HCT116 (cell line): Measurements from ENCODE around the gene CNDP1. TPM values are rescaled to one million over a fixed set of nuclear protein-coding genes. Genes with fewer than 3 reads are reported as not detected.
"Not testable (repeated sequence)": the region's sequence is repeated elsewhere in the genome, so short reads cannot be mapped to it uniquely, and the experiment has no call there.

Experiments
- ATAC-seq: fragments of 200-7000 bp; cut with Tn5 transposase; 2 replicates; pipeline ENCODE4 v1.9.1; 2020; ENCODE audit warnings: mild to moderate bottlenecking, moderate library complexity
- BruUV-seq: library from RNA; stranded (reverse); fragments of 400-500 nt; replicated peaks from 2 replicates; lab custom pipeline; 2021; lab: Mats Ljungman, UMichigan
- CTCF ChIA-PET: fragments of 300-600 bp; sonication (Branson Sonifier 250); formaldehyde crosslinking; loops from one replicate; lab custom pipeline; 2021; ENCODE audit warnings: antibody characterized with exemption; lab: Charles Lee
- POLR2A ChIA-PET: fragments of 300-600, 350-600 bp; sonication (Branson Sonifier 250); formaldehyde crosslinking; loops from one replicate; lab custom pipeline; 2021; ENCODE audit warnings: antibody characterized with exemption; lab: Charles Lee
- RAD21 ChIA-PET, 2 experiments: fragments of 300-600 bp; sonication (Branson Sonifier 250); formaldehyde crosslinking; loops; one replicate each; lab custom pipeline; 2023; ENCODE audit warnings: low total read pairs in 2 of 2; ENCODE audit not compliant: uncharacterized antibody in 2 of 2, unreplicated experiment in 2 of 2, low non-redundant PET in 1 of 2; lab: Charles Lee
- DNase-seq: peaks from one replicate; pipeline ENCODE4 v3.0.0-alpha.2; 2010; ENCODE audit warnings: low read depth, low spot score
- H2AFZ ChIP-seq: fragments of 200-600 bp; shearing (Covaris generic), sonication (generic); 2 replicates; pipeline ENCODE4 v1.6.1; 2017; ENCODE audit warnings: low read depth, mixed run types, mixed read lengths, antibody characterized with exemption, low read length; ENCODE audit not compliant: poor library complexity, severe bottlenecking
- H3K27ac ChIP-seq: 2 replicates; pipeline ENCODE4 v1.5.1; 2012; ENCODE audit warnings: low read depth, low read length
- H3K27me3 ChIP-seq: fragments of 200-600 bp; sonication (generic); 2 replicates; pipeline ENCODE4 v1.6.1; 2016; ENCODE audit warnings: mixed run types, low read length, mixed read lengths; ENCODE audit not compliant: insufficient read depth
- H3K36me3 ChIP-seq, 2 experiments: fragments of 200-500 bp in 1 of 2; fragments of 200-600 bp in 1 of 2; sonication (Bioruptor generic) in 1 of 2; sonication (generic) in 1 of 2; 2 replicates each; pipeline versions ENCODE4 v1.5.1 to v1.6.1; 2014 to 2016; ENCODE audit warnings: low read length in 2 of 2, inconsistent platforms in 1 of 2, mixed read lengths in 1 of 2, mixed run types in 1 of 2; ENCODE audit not compliant: insufficient read depth in 2 of 2, control insufficient read depth in 1 of 2
- H3K4me1 ChIP-seq, 2 experiments: fragments of 200-600 bp in 1 of 2; sonication (generic) in 1 of 2; 2 replicates each; pipeline versions ENCODE4 v1.5.1 to v1.6.1; 2012 to 2017; ENCODE audit warnings: low read length in 2 of 2, inconsistent platforms in 1 of 2, mild to moderate bottlenecking in 1 of 2, mixed read lengths in 1 of 2, mixed run types in 1 of 2, moderate library complexity in 1 of 2; ENCODE audit not compliant: insufficient read depth in 2 of 2, control insufficient read depth in 1 of 2
- H3K4me2 ChIP-seq: fragments of 200-600 bp; sonication (generic); 2 replicates; pipeline ENCODE4 v1.6.1; 2017; ENCODE audit warnings: mixed run types, low read length, mixed read lengths
- H3K4me3 ChIP-seq, 2 experiments: fragments of 200-600 bp in 1 of 2; sonication (generic) in 1 of 2; replicated peaks in 1 of 2; 2 replicates each; pipeline ENCODE4 v1.5.1; 2011 to 2016; ENCODE audit warnings: low read length in 2 of 2, control low read depth in 1 of 2, low read depth in 1 of 2, mild to moderate bottlenecking in 1 of 2, mixed read lengths in 1 of 2, mixed run types in 1 of 2
- H3K79me2 ChIP-seq: fragments of 200-600 bp; sonication (generic); 2 replicates; pipeline ENCODE4 v1.6.1; 2017; ENCODE audit warnings: mild to moderate bottlenecking, mixed run types, low read length, moderate library complexity, mixed read lengths; ENCODE audit not compliant: insufficient read depth
- H3K9ac ChIP-seq: fragments of 200-600 bp; sonication (generic); 2 replicates; pipeline ENCODE4 v1.6.1; 2016; ENCODE audit warnings: low read length, mixed read lengths
- H3K9me2 ChIP-seq: fragments of 200-600 bp; sonication (generic), shearing (Covaris generic); 2 replicates; pipeline ENCODE4 v1.6.1; 2017; ENCODE audit warnings: mixed run types, mild to moderate bottlenecking, moderate library complexity; ENCODE audit not compliant: insufficient read depth
- H3K9me3 ChIP-seq, 2 experiments: fragments of 200-500 bp in 1 of 2; fragments of 200-600 bp in 1 of 2; sonication (Bioruptor generic) in 1 of 2; sonication (generic) in 1 of 2; 2 replicates each; pipeline ENCODE4 v1.6.1; 2014 to 2017; ENCODE audit warnings: low read length in 2 of 2, mixed read lengths in 2 of 2, inconsistent platforms in 1 of 2, low read depth in 1 of 2, mild to moderate bottlenecking in 1 of 2, mixed run types in 1 of 2, moderate library complexity in 1 of 2; ENCODE audit not compliant: control insufficient read depth in 1 of 2, insufficient read depth in 1 of 2
- H4K20me1 ChIP-seq: fragments of 200-600 bp; sonication (generic), shearing (Covaris generic); 2 replicates; pipeline ENCODE4 v1.6.1; 2017; ENCODE audit warnings: mixed run types, mild to moderate bottlenecking, moderate library complexity; ENCODE audit not compliant: insufficient read depth
- ATF3 ChIP-seq: IDR thresholded peaks from 2 replicates; pipeline ENCODE4 v1.6.1; 2012
- CBX3 ChIP-seq: IDR thresholded peaks from 2 replicates; pipeline ENCODE4 v1.6.1; 2012; ENCODE audit warnings: low read depth
- CEBPB ChIP-seq: IDR thresholded peaks from 2 replicates; pipeline ENCODE4 v1.6.1; 2012; ENCODE audit warnings: low read depth
- CTCF ChIP-seq, 3 experiments: fragments of 200-600 bp in 1 of 3; sonication (generic) in 1 of 3; IDR thresholded peaks in 2 of 3; conservative IDR thresholded peaks in 1 of 3; 2 replicates each; pipeline ENCODE4 v1.5.1; 2012 to 2017; ENCODE audit warnings: low read depth in 2 of 3, low read length in 2 of 3, antibody characterized with exemption in 1 of 3, borderline replicate concordance in 1 of 3, control low read depth in 1 of 3, mild to moderate bottlenecking in 1 of 3, mixed read lengths in 1 of 3, mixed run types in 1 of 3, moderate library complexity in 1 of 3; ENCODE audit not compliant: insufficient read depth in 1 of 3
- EGR1 ChIP-seq: IDR thresholded peaks from 2 replicates; pipeline ENCODE4 v1.6.1; 2012; ENCODE audit warnings: low read depth
- ELF1 ChIP-seq: IDR thresholded peaks from 2 replicates; pipeline ENCODE4 v1.6.1; 2012; ENCODE audit warnings: low read depth, borderline replicate concordance
- EZH2 ChIP-seq: fragments of 200-600 bp; sonication (generic); IDR thresholded peaks from 2 replicates; pipeline ENCODE4 v1.6.1; 2017; ENCODE audit warnings: antibody characterized with exemption, mixed run types
- EZH2phosphoT487 ChIP-seq: fragments of 200-600 bp; IDR thresholded peaks from 2 replicates; pipeline ENCODE4 v1.6.1; 2018; ENCODE audit warnings: antibody characterized with exemption, borderline replicate concordance
- FOSL1 ChIP-seq: IDR thresholded peaks from 2 replicates; pipeline ENCODE4 v1.6.1; 2012; ENCODE audit warnings: low read depth
- POLR2AphosphoS5 ChIP-seq: IDR thresholded peaks from 2 replicates; pipeline ENCODE4 v1.6.1; 2011; ENCODE audit warnings: mild to moderate bottlenecking, low read depth, low read length, moderate library complexity
- RAD21 ChIP-seq: IDR thresholded peaks from 2 replicates; pipeline ENCODE4 v1.6.1; 2012; ENCODE audit warnings: low read depth, mild to moderate bottlenecking
- REST ChIP-seq: IDR thresholded peaks from 2 replicates; pipeline ENCODE4 v1.6.1; 2012; ENCODE audit warnings: low read depth
- SIN3A ChIP-seq: IDR thresholded peaks from 2 replicates; pipeline ENCODE4 v1.6.1; 2012; ENCODE audit warnings: low read depth
- SP1 ChIP-seq: IDR thresholded peaks from 2 replicates; pipeline ENCODE4 v1.6.1; 2012; ENCODE audit warnings: low read depth
- SRF ChIP-seq: IDR thresholded peaks from 2 replicates; pipeline ENCODE4 v1.6.1; 2012; ENCODE audit warnings: low read depth
- TCF7L2 ChIP-seq: IDR thresholded peaks from 2 replicates; pipeline ENCODE4 v1.7.0; 2011; ENCODE audit warnings: borderline replicate concordance, inconsistent platforms; ENCODE audit not compliant: insufficient read depth, insufficient read length; ENCODE audit errors: extremely low read depth
- ZFX ChIP-seq: fragments of 450-650 bp; IDR thresholded peaks from 2 replicates; pipeline ENCODE4 v1.6.1; 2017
- ZNF274 ChIP-seq: fragments of 200-500 bp; sonication (Bioruptor generic); IDR thresholded peaks from 2 replicates; pipeline ENCODE4 v1.6.1; 2014; ENCODE audit warnings: mild to moderate bottlenecking, low read depth, low read length, inconsistent platforms
- intact Hi-C: fragments of 100-400 bp; cut with micrococcal nuclease; formaldehyde crosslinking; loops from 2 replicates; pipeline ENCODE4 v1.10.0; 2022
- total RNA-seq: library from RNA; stranded (reverse); gene quantifications from one replicate; pipeline ENCODE4 v1.2.1, GENCODE V29; 2021; ENCODE audit not compliant: unreplicated experiment

CNDP1 gene
- total RNA-seq, 1 experiment from 2014 or later = not detected

GRCh38 chr18:74500774-74501173 lies 33.5 kb upstream of the CNDP1 start:
- Histone ChIP-seq H3K36me3 (peaks cover 14 to 28% of the 10 kb centered on the region in 2 experiments; a peak in 3 of 4 replicates), H3K79me2 (peaks cover 40% of the 10 kb centered on the region)
- RAD21 ChIA-PET, intact Hi-C loops, POLR2A ChIA-PET, H2AFZ ChIP-seq, H3K27me3 ChIP-seq, H3K9me2 ChIP-seq, BruUV-seq, H3K9ac ChIP-seq, H3K9me3 ChIP-seq, H3K27ac ChIP-seq, ATAC-seq, H3K4me3 ChIP-seq, DNase-seq, H3K4me2 ChIP-seq, H4K20me1 ChIP-seq, H3K4me1 ChIP-seq, CTCF ChIA-PET: not testable (repeated sequence)

GRCh38 chr18:74501386-74501785 lies 32.9 kb upstream of the CNDP1 start:
- H3K4me1 ChIP-seq = peaks cover 6 to 7% of the 10 kb centered on the region in 2 experiments
- no peak overlapping the region for H3K27ac ChIP-seq
- POLR2A ChIA-PET = no interaction called here
- no peaks in the 10 kb centered on the region for H3K9me2 ChIP-seq
- RAD21 ChIA-PET = no interaction called here
- H4K20me1 ChIP-seq = no peaks in the 10 kb centered on the region
- intact Hi-C loops = no loop called here
- H2AFZ ChIP-seq = no peak overlapping the region
- H3K4me2 ChIP-seq = no peak overlapping the region
- H3K79me2 ChIP-seq = peaks cover 40% of the 10 kb centered on the region
- peaks cover 15 to 32% of the 10 kb centered on the region in 2 experiments; a peak in 3 of 4 replicates for H3K36me3 ChIP-seq
- no peak overlapping the region for H3K4me3 ChIP-seq
- CTCF ChIA-PET = no interaction called here
- DNase-seq (no peak), ATAC-seq (no peak)
- H3K9me3 ChIP-seq = no peaks in the 10 kb centered on the region
- H3K9ac ChIP-seq = no peak overlapping the region
- BruUV-seq = no TSS peak
- no peaks in the 10 kb centered on the region for H3K27me3 ChIP-seq
- TF ChIP-seq ZNF274 = no peak
- TF ChIP-seq FOSL1 = no peak
- no peak for TF ChIP-seq POLR2AphosphoS5
- TF ChIP-seq SP1 = no peak
- TF ChIP-seq ATF3 = no peak
- no peak for TF ChIP-seq CBX3
- TF ChIP-seq CEBPB = no peak
- no peak for TF ChIP-seq ZFX
- TF ChIP-seq TCF7L2 = no peak
- TF ChIP-seq EZH2phosphoT487 = no peak
- no peak for TF ChIP-seq RAD21
- no peak for TF ChIP-seq ELF1
- TF ChIP-seq EZH2 = no peak
- no peak for TF ChIP-seq REST
- TF ChIP-seq SIN3A = no peak
- TF ChIP-seq SRF = no peak
- no peak for TF ChIP-seq EGR1
- TF ChIP-seq CTCF (IDR thresholded peaks at IDR 0.05 in 2 of 3, conservative IDR thresholded peaks at IDR 0.05 in 1 of 3; ENCODE audit: borderline replicate concordance in 1 of 3, insufficient read depth in 1 of 3, low read depth in 2 of 3, low read length in 2 of 3) = no peak
